GM12878 (cell line): ENCODE results near the gene CAVIN2. TPM values are rescaled to one million over a fixed set of nuclear protein-coding genes. Genes with fewer than 3 reads are reported as not detected.

Source experiments
- ATAC-seq: fragments of 200-7000 bp; cut with Tn5 transposase; 3 replicates; pipeline ENCODE4 v1.9.1; 2020; ENCODE audit warnings: mild to moderate bottlenecking, moderate library complexity
- BruUV-seq: library from RNA; stranded (reverse); fragments of 400-500 nt; replicated peaks from 2 replicates; lab custom pipeline; 2021; lab: Mats Ljungman, UMichigan
- CTCF ChIA-PET: fragments of 300-600 bp; sonication (Branson Sonifier 250); formaldehyde crosslinking; extraction: SDS; loops from one replicate; lab custom pipeline; 2021; ENCODE audit warnings: inconsistent platforms; lab: Yijun Ruan, JAX
- POLR2A ChIA-PET: fragments of 350-600 bp; formaldehyde crosslinking; extraction: SDS; loops from one replicate; lab custom pipeline; 2021; ENCODE audit warnings: inconsistent platforms; lab: Charles Lee
- RAD21 ChIA-PET: fragments of 300-600 bp; sonication (Branson Sonifier 250); formaldehyde crosslinking; loops from one replicate; lab custom pipeline; 2023; ENCODE audit warnings: antibody characterized with exemption; ENCODE audit not compliant: unreplicated experiment; lab: Charles Lee
- SMC1A ChIA-PET: fragments of 300-600 bp; sonication (Branson Sonifier 250); formaldehyde crosslinking; loops from one replicate; lab custom pipeline; 2023; ENCODE audit not compliant: unreplicated experiment, uncharacterized antibody; lab: Charles Lee
- DNase-seq: peaks from one replicate; pipeline ENCODE4 v3.0.0-alpha.2; 2011; ENCODE audit warnings: low read depth, low spot score
- FAIRE-seq: peaks from 3 replicates; lab custom pipeline; 2011; peaks lifted over from hg19 to GRCh38; lab: Jason Lieb, UNC
- H2AFZ ChIP-seq: 2 replicates; pipeline ENCODE4 v1.6.0; 2011; ENCODE audit warnings: low read depth, low read length, control low read depth; ENCODE audit not compliant: control insufficient read depth
- H3K27ac ChIP-seq: 2 replicates; pipeline ENCODE4 v1.5.1; 2011; ENCODE audit warnings: control low read depth; ENCODE audit not compliant: control insufficient read depth, insufficient read depth
- H3K27me3 ChIP-seq, 2 experiments: replicated peaks in 1 of 2; 2 replicates each; pipeline versions ENCODE4 v1.6.0 to v1.6.1; 2011; ENCODE audit warnings: low read length in 1 of 2; ENCODE audit not compliant: control insufficient read depth in 2 of 2, insufficient read depth in 2 of 2
- H3K36me3 ChIP-seq, 2 experiments: 2 replicates each; pipeline ENCODE4 v1.5.1; 2011; ENCODE audit warnings: low read length in 1 of 2; ENCODE audit not compliant: control insufficient read depth in 2 of 2, insufficient read depth in 2 of 2
- H3K4me1 ChIP-seq: 2 replicates; pipeline ENCODE4 v1.6.1; 2011; ENCODE audit warnings: mild to moderate bottlenecking, low read length, moderate library complexity, mixed read lengths; ENCODE audit not compliant: control insufficient read depth, insufficient read depth
- H3K4me2 ChIP-seq: 2 replicates; pipeline ENCODE4 v1.6.0; 2011; ENCODE audit warnings: control low read depth; ENCODE audit not compliant: control insufficient read depth, insufficient read depth
- H3K4me3 ChIP-seq: fragments of 200-600 bp; sonication (generic); 2 replicates; pipeline ENCODE4 v1.5.1; 2016
- H3K79me2 ChIP-seq: 2 replicates; pipeline ENCODE4 v1.6.0; 2011; ENCODE audit warnings: low read length; ENCODE audit not compliant: control insufficient read depth, insufficient read depth
- H3K9ac ChIP-seq: 2 replicates; pipeline ENCODE4 v1.8.0; 2011; ENCODE audit warnings: low read length, control low read depth, mixed read lengths; ENCODE audit not compliant: control insufficient read depth, insufficient read depth
- H3K9me3 ChIP-seq: replicated peaks from 3 replicates; pipeline ENCODE4 v1.5.1; 2011; ENCODE audit warnings: mild to moderate bottlenecking, low read length; ENCODE audit not compliant: control insufficient read depth, insufficient read depth
- H4K20me1 ChIP-seq: 2 replicates; pipeline ENCODE4 v1.6.0; 2011; ENCODE audit not compliant: control insufficient read depth, insufficient read depth
- BRCA1 ChIP-seq: IDR thresholded peaks from 2 replicates; pipeline ENCODE4 v1.6.1; 2011; ENCODE audit warnings: low read depth, low read length, improper control_type of control experiment
- CBX5 ChIP-seq: sonication (generic); IDR thresholded peaks from 2 replicates; pipeline ENCODE4 v1.6.1; 2016; ENCODE audit warnings: low read depth, moderate library complexity, mild to moderate bottlenecking, inconsistent platforms
- MTA2 ChIP-seq: fragments of 450-650 bp; IDR thresholded peaks from 2 replicates; pipeline ENCODE4 v1.6.1; 2016; ENCODE audit warnings: low read depth, mild to moderate bottlenecking, moderate library complexity
- POLR2A ChIP-seq: IDR thresholded peaks from 2 replicates; pipeline ENCODE4 v1.6.1; 2011; ENCODE audit warnings: low read depth, mild to moderate bottlenecking, low read length
- RELA ChIP-seq: fragments of 450-650 bp; IDR thresholded peaks from 2 replicates; pipeline ENCODE4 v1.8.0; 2014; ENCODE audit warnings: borderline replicate concordance; ENCODE audit not compliant: partially characterized antibody
- TCF12 ChIP-seq: IDR thresholded peaks from 2 replicates; pipeline ENCODE4 v1.6.1; 2011; ENCODE audit warnings: low read depth, mild to moderate bottlenecking, low read length
- ZZZ3 ChIP-seq: IDR thresholded peaks from 2 replicates; pipeline ENCODE4 v1.6.1; 2011; ENCODE audit warnings: low read depth; ENCODE audit not compliant: control insufficient read depth, insufficient read length
- WGBS: methylation state at CpG from one replicate; pipeline ENCODE4 v1.1.6; 2016; ENCODE audit warnings: low lambda C conversion rate; ENCODE audit not compliant: insufficient replicate concordance, insufficient coverage; ENCODE audit errors: missing lambda C conversion rate; 5-methylcytosine and 5-hydroxymethylcytosine counted together
- in situ Hi-C: fragments of 300-500 bp; cut with MboI; formaldehyde crosslinking; loops from 9 replicates; pipeline ENCODE4 v1.14.3; 2018; ENCODE audit warnings: mixed read lengths
- intact Hi-C: fragments of 100-400 bp; cut with micrococcal nuclease; formaldehyde crosslinking; loops from one replicate; pipeline ENCODE4 v1.14.2; 2022; ENCODE audit not compliant: unreplicated experiment
- polyA plus RNA-seq, 11 experiments: library from polyadenylated mRNA; depleted of rRNA in 4 of 11; unstranded in 6 of 11; stranded (reverse) in 5 of 11; fragments of >200 nt; fragmentation: Nextera tagmentation in 4 of 11; fragmentation: Illumina TruSeq in 1 of 11; extraction: Ambion mirVana in 4 of 11; extraction: Trizol in 1 of 11; gene quantifications; 1 replicate in 1 of 11; 2 replicates in 10 of 11; pipeline versions ENCODE4 v1.2.1 to v1.2.3, GENCODE V29; 2011 to 2016; ENCODE audit warnings: inconsistent platforms in 2 of 11, missing spikeins in 2 of 11, low read depth in 1 of 11
- total RNA-seq, 4 experiments: library from RNA; depleted of rRNA in 3 of 4; stranded (reverse); fragments of >200 nt in 3 of 4; fragmentation: Illumina TruSeq in 1 of 4; extraction: Trizol in 1 of 4; gene quantifications; 2 replicates each; pipeline versions ENCODE4 v1.2.1 to v1.2.3, GENCODE V29; 2013 to 2021
- TF ChIP-seq, protein P1 (sequence below): fragments of 450-650 bp; formaldehyde crosslinking; IDR thresholded peaks from 2 replicates; pipeline ENCODE4 v1.5.0; 2022; ENCODE audit warnings: mild to moderate bottlenecking, missing genetic modification characterization
- TF ChIP-seq, protein P2 (sequence below): IDR thresholded peaks from 2 replicates; pipeline ENCODE4 v1.6.1; 2011; ENCODE audit warnings: borderline replicate concordance, low read depth, mild to moderate bottlenecking, moderate library complexity, low read length; ENCODE audit not compliant: insufficient read depth, poor library complexity, severe bottlenecking

Gene CAVIN2
- total and polyA plus RNA-seq, 10 of the 15 experiments (the other 5 are each of a cell fraction or from before 2014, with no cell fraction given), result not detected

- H4K20me1 ChIP-seq, result no peaks in the 10 kb centered on the region
- no peaks in the 10 kb centered on the region; a peak in 1 of 4 replicates for H3K27me3 ChIP-seq
- no peaks in the 10 kb centered on the region for H3K36me3 ChIP-seq
- no peak overlapping the region for H3K4me3 ChIP-seq
- CTCF ChIA-PET, result no interaction called here
- RAD21 ChIA-PET, result no interaction called here
- no peak overlapping the region for H2AFZ ChIP-seq
- H3K4me2 ChIP-seq, result no peak overlapping the region
- H3K4me1 ChIP-seq, result no peaks in the 10 kb centered on the region
- SMC1A ChIA-PET, result interaction anchor here (1.0 to 1.1 kb wide), 2 partner anchors 50 to 277 kb away, joined by 3 read pairs; no protein-coding TSS in a partner anchor
- 0% methylated on average over 1 of the region's 1 CpG for WGBS
- no peaks in the 10 kb centered on the region for H3K79me2 ChIP-seq
- no peak overlapping the region for H3K27ac ChIP-seq
- in situ Hi-C loops, result no loop called here
- no peak for ATAC-seq
- intact Hi-C loops, result no loop called here
- H3K9me3 ChIP-seq, result no peaks in the 10 kb centered on the region
- DNase-seq, result no peak
- no TSS peak for BruUV-seq
- no peak overlapping the region for H3K9ac ChIP-seq
- POLR2A ChIA-PET, result no interaction called here
- TF ChIP-seq TCF12 (no peak), RELA (no peak), BRCA1 (no peak), POLR2A (no peak), ZZZ3 (no peak), CBX5 (no peak), MTA2 (no peak)
- TF ChIP-seq, protein P1, sequence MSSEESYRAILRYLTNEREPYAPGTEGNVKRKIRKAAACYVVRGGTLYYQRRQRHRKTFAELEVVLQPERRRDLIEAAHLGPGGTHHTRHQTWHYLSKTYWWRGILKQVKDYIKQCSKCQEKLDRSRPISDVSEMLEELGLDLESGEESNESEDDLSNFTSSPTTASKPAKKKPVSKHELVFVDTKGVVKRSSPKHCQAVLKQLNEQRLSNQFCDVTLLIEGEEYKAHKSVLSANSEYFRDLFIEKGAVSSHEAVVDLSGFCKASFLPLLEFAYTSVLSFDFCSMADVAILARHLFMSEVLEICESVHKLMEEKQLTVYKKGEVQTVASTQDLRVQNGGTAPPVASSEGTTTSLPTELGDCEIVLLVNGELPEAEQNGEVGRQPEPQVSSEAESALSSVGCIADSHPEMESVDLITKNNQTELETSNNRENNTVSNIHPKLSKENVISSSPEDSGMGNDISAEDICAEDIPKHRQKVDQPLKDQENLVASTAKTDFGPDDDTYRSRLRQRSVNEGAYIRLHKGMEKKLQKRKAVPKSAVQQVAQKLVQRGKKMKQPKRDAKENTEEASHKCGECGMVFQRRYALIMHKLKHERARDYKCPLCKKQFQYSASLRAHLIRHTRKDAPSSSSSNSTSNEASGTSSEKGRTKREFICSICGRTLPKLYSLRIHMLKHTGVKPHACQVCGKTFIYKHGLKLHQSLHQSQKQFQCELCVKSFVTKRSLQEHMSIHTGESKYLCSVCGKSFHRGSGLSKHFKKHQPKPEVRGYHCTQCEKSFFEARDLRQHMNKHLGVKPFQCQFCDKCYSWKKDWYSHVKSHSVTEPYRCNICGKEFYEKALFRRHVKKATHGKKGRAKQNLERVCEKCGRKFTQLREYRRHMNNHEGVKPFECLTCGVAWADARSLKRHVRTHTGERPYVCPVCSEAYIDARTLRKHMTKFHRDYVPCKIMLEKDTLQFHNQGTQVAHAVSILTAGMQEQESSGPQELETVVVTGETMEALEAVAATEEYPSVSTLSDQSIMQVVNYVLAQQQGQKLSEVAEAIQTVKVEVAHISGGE (CRISPR knock-in tag), result no peak
- TF ChIP-seq, protein P2, sequence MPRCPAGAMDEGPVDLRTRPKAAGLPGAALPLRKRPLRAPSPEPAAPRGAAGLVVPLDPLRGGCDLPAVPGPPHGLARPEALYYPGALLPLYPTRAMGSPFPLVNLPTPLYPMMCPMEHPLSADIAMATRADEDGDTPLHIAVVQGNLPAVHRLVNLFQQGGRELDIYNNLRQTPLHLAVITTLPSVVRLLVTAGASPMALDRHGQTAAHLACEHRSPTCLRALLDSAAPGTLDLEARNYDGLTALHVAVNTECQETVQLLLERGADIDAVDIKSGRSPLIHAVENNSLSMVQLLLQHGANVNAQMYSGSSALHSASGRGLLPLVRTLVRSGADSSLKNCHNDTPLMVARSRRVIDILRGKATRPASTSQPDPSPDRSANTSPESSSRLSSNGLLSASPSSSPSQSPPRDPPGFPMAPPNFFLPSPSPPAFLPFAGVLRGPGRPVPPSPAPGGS, result no peak
- no peak for FAIRE-seq
Observed at GRCh38 chr2:191885098-191885497, 38.2 kb upstream of the CAVIN2 start.
